ENCODE results near the gene ATN1. TPM values are rescaled to one million over a fixed set of nuclear protein-coding genes. Genes with fewer than 3 reads are reported as not detected.

The ATN1 gene
- total RNA-seq, 2 experiments from 2014 or later: 21.6 to 24.5 TPM

GRCh38 chr12:6946033-6946919 is 18.5 kb downstream of the ATN1 start:
- Mint-ChIP-seq H3K9me3 (ENCODE audit: insufficient read depth) (no peaks in the 10 kb centered on the region), H3K27me3 (ENCODE audit: low read depth) (peaks cover 2% of the 10 kb centered on the region), H3K36me3 (ENCODE audit: low read depth) (peaks cover 17% of the 10 kb centered on the region), H3K27ac (peak overlapping the region; percentile 97), H3K4me1 (ENCODE audit: low read depth) (peaks cover 82% of the 10 kb centered on the region), H3K4me3 (peak overlapping the region; percentile 88)
- POLR2A ChIA-PET: interaction anchor here (0.6 to 20.8 kb wide), 13 partner anchors 8 to 79 kb away, joined by 3 to 1099 read pairs (median 5); partner anchors contain the start of genes ATN1, LPCAT3, PTPN6 and SPSB2
- CTCF ChIA-PET: interaction anchor here (1.4 to 18.6 kb wide), 8 partner anchors 9 to 164 kb away, joined by 4 to 742 read pairs (median 32); partner anchors contain the start of genes C1RL, LPCAT3 and SPSB2
- ATAC-seq (peak; percentile 17), DNase-seq (peak; percentile 73)

GRCh38 chr12:6946920-6947374 is 19.2 kb downstream of the ATN1 start:
- DNase-seq (no peak), ATAC-seq (no peak)
- H3K4me3 Mint-ChIP-seq: peak overlapping the region; percentile 88
- peaks cover 24% of the 10 kb centered on the region for H3K36me3 Mint-ChIP-seq (ENCODE audit: low read depth)
- ChIA-PET CTCF (interaction anchor here (1.4 to 18.6 kb wide), 7 partner anchors 10 to 163 kb away, joined by 4 to 742 read pairs (median 38); partner anchors contain the start of genes C1RL, LPCAT3 and SPSB2), POLR2A (interaction anchor here (0.8 to 20.8 kb wide), 5 partner anchors 9 to 78 kb away, joined by 3 to 1099 read pairs (median 6); partner anchors contain the start of genes LPCAT3 and PTPN6)
- peaks cover 2% of the 10 kb centered on the region for H3K27me3 Mint-ChIP-seq (ENCODE audit: low read depth)
- no peaks in the 10 kb centered on the region for H3K9me3 Mint-ChIP-seq (ENCODE audit: insufficient read depth)
- peak overlapping the region; percentile 97 for H3K27ac Mint-ChIP-seq
- H3K4me1 Mint-ChIP-seq (ENCODE audit: low read depth): peaks cover 82% of the 10 kb centered on the region

GRCh38 chr12:6947615-6948014 is 19.9 kb downstream of the ATN1 start:
- Mint-ChIP-seq H3K36me3 (ENCODE audit: low read depth) (peaks cover 29% of the 10 kb centered on the region), H3K27me3 (ENCODE audit: low read depth) (peaks cover 2% of the 10 kb centered on the region), H3K9me3 (ENCODE audit: insufficient read depth) (no peaks in the 10 kb centered on the region), H3K4me3 (no peak overlapping the region), H3K27ac (peak overlapping the region; percentile 35), H3K4me1 (ENCODE audit: low read depth) (peaks cover 76% of the 10 kb centered on the region)
- ChIA-PET POLR2A (interaction anchor here (1.3 to 20.8 kb wide), 3 partner anchors 10 to 79 kb away, joined by 4 to 1099 read pairs (median 7); partner anchors contain the start of gene PTPN6), CTCF (interaction anchor here (1.4 to 18.6 kb wide), 5 partner anchors 11 to 163 kb away, joined by 4 to 742 read pairs (median 45); partner anchors contain the start of genes C1RL and LPCAT3)
- no peak for DNase-seq
- no peak for ATAC-seq

- Mint-ChIP-seq H3K27ac (peak overlapping the region; percentile 84), H3K36me3 (ENCODE audit: low read depth) (peaks cover 38% of the 10 kb centered on the region), H3K4me1 (ENCODE audit: low read depth) (peaks cover 67% of the 10 kb centered on the region), H3K4me3 (peak overlapping the region; percentile 37), H3K9me3 (ENCODE audit: insufficient read depth) (no peaks in the 10 kb centered on the region), H3K27me3 (ENCODE audit: low read depth) (no peaks in the 10 kb centered on the region)
- CTCF ChIA-PET: interaction anchor here (0.8 to 18.6 kb wide), 6 partner anchors 11 to 164 kb away, joined by 3 to 742 read pairs (median 6); partner anchors contain the start of gene SPSB2
- no peak for ATAC-seq
- POLR2A ChIA-PET: interaction anchor here (1.0 to 20.8 kb wide), 3 partner anchors 4 to 22 kb away, joined by 3 to 1099 read pairs (median 1099); partner anchors contain the start of genes C12orf57, PTPN6 and RNU7-1
- no peak for DNase-seq
Observed at GRCh38 chr12:6948873-6949594, 21.3 kb downstream of the ATN1 start.

GRCh38 chr12:6950401-6950801 is 22.6 kb downstream of the ATN1 start:
- Mint-ChIP-seq H3K27me3 (ENCODE audit: low read depth) (no peaks in the 10 kb centered on the region), H3K27ac (peak overlapping the region; percentile 98), H3K4me3 (peak overlapping the region; percentile 99), H3K9me3 (ENCODE audit: insufficient read depth) (no peaks in the 10 kb centered on the region), H3K4me1 (ENCODE audit: low read depth) (peaks cover 68% of the 10 kb centered on the region), H3K36me3 (ENCODE audit: low read depth) (peaks cover 49% of the 10 kb centered on the region)
- ChIA-PET POLR2A (interaction anchor here (0.7 to 20.8 kb wide), 4 partner anchors 5 to 83 kb away, joined by 4 to 1099 read pairs (median 552); partner anchors contain the start of genes C12orf57, PTPN6, RNU7-1 and TPI1), CTCF (interaction anchor here (1.6 to 18.6 kb wide), 6 partner anchors 10 to 163 kb away, joined by 4 to 742 read pairs (median 10); partner anchors contain the start of gene LPCAT3)
- ATAC-seq (no peak), DNase-seq (peak; percentile 63)

GRCh38 chr12:6950811-6951540 is 23.2 kb downstream of the ATN1 start, which contains the start of gene PTPN6:
TSS of gene PTPN6 (plus strand) at chr12:6951356. CDS start at chr12:6951513, 157 bp downstream.
- peak within 1 kb of the TSS; percentile 99 for H3K4me3 Mint-ChIP-seq
- peak within 1 kb of the TSS; percentile 98 for H3K27ac Mint-ChIP-seq
- peaks cover 68% of the 10 kb centered on the region for H3K4me1 Mint-ChIP-seq (ENCODE audit: low read depth)
- peaks cover 51% of the 10 kb centered on the region for H3K36me3 Mint-ChIP-seq (ENCODE audit: low read depth)
- peak; percentile 9 for ATAC-seq
- CTCF ChIA-PET: interaction anchor here (1.0 to 18.6 kb wide), 8 partner anchors 9 to 238 kb away, joined by 3 to 742 read pairs (median 9); partner anchors contain the start of genes LPCAT3 and PEX5
- peak; percentile 82 for DNase-seq
- POLR2A ChIA-PET: interaction anchor here (0.6 to 20.8 kb wide), 9 partner anchors 5 to 157 kb away, joined by 3 to 1099 read pairs (median 4); partner anchors contain the start of genes C12orf57, C1RL, CDCA3 and PTPN6
- H3K27me3 Mint-ChIP-seq (ENCODE audit: low read depth): no peaks in the 10 kb centered on the region
- no peaks in the 10 kb centered on the region for H3K9me3 Mint-ChIP-seq (ENCODE audit: insufficient read depth)

GRCh38 chr12:6951551-6952120 is 23.9 kb downstream of the ATN1 start:
- POLR2A ChIA-PET: interaction anchor here (0.6 to 20.8 kb wide), 11 partner anchors 6 to 984 kb away, joined by 3 to 1099 read pairs (median 4); partner anchors contain the start of genes C12orf57, C1RL, CDCA3 and PTPN6
- Mint-ChIP-seq H3K9me3 (ENCODE audit: insufficient read depth) (no peaks in the 10 kb centered on the region), H3K27ac (peak overlapping the region; percentile 98), H3K36me3 (ENCODE audit: low read depth) (peaks cover 55% of the 10 kb centered on the region), H3K4me1 (ENCODE audit: low read depth) (peaks cover 68% of the 10 kb centered on the region), H3K27me3 (ENCODE audit: low read depth) (no peaks in the 10 kb centered on the region), H3K4me3 (peak overlapping the region; percentile 99)
- CTCF ChIA-PET: interaction anchor here (1.0 to 18.6 kb wide), 9 partner anchors 8 to 238 kb away, joined by 3 to 742 read pairs (median 9); partner anchors contain the start of genes C12orf57, LPCAT3, PEX5 and RNU7-1
- ATAC-seq (peak; percentile 3), DNase-seq (peak; percentile 43)

- Mint-ChIP-seq H3K4me3 (peak overlapping the region; percentile 99), H3K36me3 (ENCODE audit: low read depth) (peaks cover 62% of the 10 kb centered on the region), H3K27me3 (ENCODE audit: low read depth) (no peaks in the 10 kb centered on the region), H3K4me1 (ENCODE audit: low read depth) (peaks cover 69% of the 10 kb centered on the region), H3K27ac (peak overlapping the region; percentile 98), H3K9me3 (ENCODE audit: insufficient read depth) (no peaks in the 10 kb centered on the region)
- no peak for DNase-seq
- ChIA-PET CTCF (interaction anchor here (1.1 to 18.6 kb wide), 6 partner anchors 8 to 161 kb away, joined by 4 to 742 read pairs (median 12); partner anchors contain the start of genes C12orf57, LPCAT3 and RNU7-1), POLR2A (interaction anchor here (0.6 to 20.8 kb wide), 8 partner anchors 5 to 983 kb away, joined by 3 to 1099 read pairs (median 6); partner anchors contain the start of genes C12orf57, C1RL, CDCA3 and PTPN6)
- peak; percentile 5 for ATAC-seq
Observed at GRCh38 chr12:6952121-6952862, 24.5 kb downstream of the ATN1 start.

GRCh38 chr12:6952863-6953441 is 25.2 kb downstream of the ATN1 start:
- POLR2A ChIA-PET: interaction anchor here (0.9 to 20.8 kb wide), 5 partner anchors 5 to 155 kb away, joined by 3 to 1099 read pairs (median 15); partner anchors contain the start of genes C12orf57, C1RL, PTPN6 and RNU7-1
- Mint-ChIP-seq H3K27me3 (ENCODE audit: low read depth) (no peaks in the 10 kb centered on the region), H3K36me3 (ENCODE audit: low read depth) (peaks cover 68% of the 10 kb centered on the region), H3K9me3 (ENCODE audit: insufficient read depth) (no peaks in the 10 kb centered on the region), H3K4me3 (peak overlapping the region; percentile 99), H3K4me1 (ENCODE audit: low read depth) (peaks cover 71% of the 10 kb centered on the region), H3K27ac (peak overlapping the region; percentile 98)
- CTCF ChIA-PET: interaction anchor here (1.1 to 18.6 kb wide), 5 partner anchors 7 to 160 kb away, joined by 4 to 742 read pairs (median 12); partner anchors contain the start of genes C12orf57, LPCAT3 and RNU7-1
- ATAC-seq (no peak), DNase-seq (peak; percentile 47)
